Measurements from ENCODE around the gene ANKK1.

GRCh38 chr11:113436672-113437252, 49.2 kb downstream of the ANKK1 start:
- TF ChIP-seq POLR2A (IDR thresholded peaks at IDR 0.05): no peak
- TF ChIP-seq, protein P1, sequence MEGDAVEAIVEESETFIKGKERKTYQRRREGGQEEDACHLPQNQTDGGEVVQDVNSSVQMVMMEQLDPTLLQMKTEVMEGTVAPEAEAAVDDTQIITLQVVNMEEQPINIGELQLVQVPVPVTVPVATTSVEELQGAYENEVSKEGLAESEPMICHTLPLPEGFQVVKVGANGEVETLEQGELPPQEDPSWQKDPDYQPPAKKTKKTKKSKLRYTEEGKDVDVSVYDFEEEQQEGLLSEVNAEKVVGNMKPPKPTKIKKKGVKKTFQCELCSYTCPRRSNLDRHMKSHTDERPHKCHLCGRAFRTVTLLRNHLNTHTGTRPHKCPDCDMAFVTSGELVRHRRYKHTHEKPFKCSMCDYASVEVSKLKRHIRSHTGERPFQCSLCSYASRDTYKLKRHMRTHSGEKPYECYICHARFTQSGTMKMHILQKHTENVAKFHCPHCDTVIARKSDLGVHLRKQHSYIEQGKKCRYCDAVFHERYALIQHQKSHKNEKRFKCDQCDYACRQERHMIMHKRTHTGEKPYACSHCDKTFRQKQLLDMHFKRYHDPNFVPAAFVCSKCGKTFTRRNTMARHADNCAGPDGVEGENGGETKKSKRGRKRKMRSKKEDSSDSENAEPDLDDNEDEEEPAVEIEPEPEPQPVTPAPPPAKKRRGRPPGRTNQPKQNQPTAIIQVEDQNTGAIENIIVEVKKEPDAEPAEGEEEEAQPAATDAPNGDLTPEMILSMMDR (IDR thresholded peaks at IDR 0.05): no peak

Data from transverse colon (tissue), 3 donors.